Neural progenitor cell (in vitro differentiated cells): Measurements from ENCODE around the gene SLC22A5.

Source experiments
- CTCF ChIP-seq: fragments of 200-600 bp; sonication (generic); IDR thresholded peaks from 2 replicates; pipeline ENCODE4 v1.5.1; 2017; ENCODE audit warnings: antibody characterized with exemption, mild to moderate bottlenecking
- EZH2 ChIP-seq: fragments of 200-600 bp; sonication (generic); IDR thresholded peaks from 2 replicates; pipeline ENCODE4 v1.6.1; 2017; ENCODE audit warnings: antibody characterized with exemption, mild to moderate bottlenecking, moderate library complexity

GRCh38 chr5:132380741-132381140, 11.2 kb downstream of the SLC22A5 start:
- TF ChIP-seq CTCF (no peak), EZH2 (no peak)
